Activated CD8-positive, alpha-beta T cell treated with anti-CD3 and anti-CD28 coated beads for 36 hours (primary cell): ENCODE results near the gene SERF2. TPM values are rescaled to one million over a fixed set of nuclear protein-coding genes. Genes with fewer than 3 reads are reported as not detected.
"Not testable (repeated sequence)": the region's sequence is repeated elsewhere in the genome, so short reads cannot be mapped to it uniquely, and the experiment has no call there.

Source experiments
- ATAC-seq: fragments of 200-7000 bp; cut with Tn5 transposase; one replicate; pipeline ENCODE4 v1.10.0; 2021; ENCODE audit warnings: mild to moderate bottlenecking, moderate library complexity
- CTCF ChIA-PET: fragments of 350-600 bp; sonication (Branson Sonifier 250); formaldehyde crosslinking; loops from one replicate; lab custom pipeline; 2021; ENCODE audit warnings: antibody characterized with exemption; lab: Charles Lee
- POLR2A ChIA-PET: fragments of 350-600 bp; sonication (Branson Sonifier 250); formaldehyde crosslinking; loops from one replicate; lab custom pipeline; 2021; ENCODE audit warnings: antibody characterized with exemption; lab: Charles Lee
- DNase-seq: peaks from one replicate; pipeline ENCODE4 v3.0.0-alpha.2; 2020
- H3K27ac Mint-ChIP-seq: one replicate; pipeline ENCODE4 v1.8.0; 2021; ENCODE audit warnings: mild to moderate bottlenecking, mixed read lengths
- H3K27me3 Mint-ChIP-seq: one replicate; pipeline ENCODE4 v1.8.0; 2021; ENCODE audit warnings: mixed read lengths
- H3K36me3 Mint-ChIP-seq: one replicate; pipeline ENCODE4 v1.8.0; 2021; ENCODE audit warnings: low read depth, mixed read lengths
- H3K4me1 Mint-ChIP-seq: one replicate; pipeline ENCODE4 v1.8.0; 2021; ENCODE audit warnings: low read depth, mixed read lengths
- H3K4me3 Mint-ChIP-seq: one replicate; pipeline ENCODE4 v1.8.0; 2021; ENCODE audit warnings: mild to moderate bottlenecking, moderate library complexity, mixed read lengths
- H3K9me3 Mint-ChIP-seq: one replicate; pipeline ENCODE4 v1.8.0; 2021; ENCODE audit warnings: mixed read lengths
- intact Hi-C: fragments of 100-400 bp; cut with micrococcal nuclease; formaldehyde crosslinking; loops from one replicate; pipeline ENCODE4 v1.10.0; 2022
- total RNA-seq, 2 experiments: library from RNA; stranded (reverse); gene quantifications; one replicate each; pipeline ENCODE4 v1.2.3, GENCODE V29; 2021
- TF ChIP-seq, protein P1 (sequence below): fragments of 200-600 bp; IDR thresholded peaks from one replicate; pipeline ENCODE4 v1.8.0; 2022; ENCODE audit warnings: antibody characterized with exemption, mild to moderate bottlenecking

SERF2 gene
- 100 to 1,000 TPM; 775 to 810 TPM for total RNA-seq

- peak; percentile 97 for ATAC-seq
- Mint-ChIP-seq H3K27me3 (no peaks in the 10 kb centered on the region), H3K36me3 (peaks cover 45% of the 10 kb centered on the region), H3K27ac (peak within 1 kb of the TSS; percentile 98), H3K4me3 (peak within 1 kb of the TSS; percentile 98), H3K4me1 (peaks cover 43% of the 10 kb centered on the region), H3K9me3 (no peaks in the 10 kb centered on the region)
- POLR2A ChIA-PET = interaction anchor here (0.9 to 2.8 kb wide), 10 partner anchors 9 to 45 kb away, joined by 3 to 30 read pairs (median 12); partner anchors contain the start of genes ELL3, HYPK, MFAP1 and SERINC4
- CTCF ChIA-PET = interaction anchor here (1.0 to 3.1 kb wide), 3 partner anchors 15 to 33 kb away, joined by 3 to 17 read pairs (median 3); partner anchors contain the start of genes ELL3 and MFAP1
- peak; percentile 100 for DNase-seq
- TF ChIP-seq, protein P1, sequence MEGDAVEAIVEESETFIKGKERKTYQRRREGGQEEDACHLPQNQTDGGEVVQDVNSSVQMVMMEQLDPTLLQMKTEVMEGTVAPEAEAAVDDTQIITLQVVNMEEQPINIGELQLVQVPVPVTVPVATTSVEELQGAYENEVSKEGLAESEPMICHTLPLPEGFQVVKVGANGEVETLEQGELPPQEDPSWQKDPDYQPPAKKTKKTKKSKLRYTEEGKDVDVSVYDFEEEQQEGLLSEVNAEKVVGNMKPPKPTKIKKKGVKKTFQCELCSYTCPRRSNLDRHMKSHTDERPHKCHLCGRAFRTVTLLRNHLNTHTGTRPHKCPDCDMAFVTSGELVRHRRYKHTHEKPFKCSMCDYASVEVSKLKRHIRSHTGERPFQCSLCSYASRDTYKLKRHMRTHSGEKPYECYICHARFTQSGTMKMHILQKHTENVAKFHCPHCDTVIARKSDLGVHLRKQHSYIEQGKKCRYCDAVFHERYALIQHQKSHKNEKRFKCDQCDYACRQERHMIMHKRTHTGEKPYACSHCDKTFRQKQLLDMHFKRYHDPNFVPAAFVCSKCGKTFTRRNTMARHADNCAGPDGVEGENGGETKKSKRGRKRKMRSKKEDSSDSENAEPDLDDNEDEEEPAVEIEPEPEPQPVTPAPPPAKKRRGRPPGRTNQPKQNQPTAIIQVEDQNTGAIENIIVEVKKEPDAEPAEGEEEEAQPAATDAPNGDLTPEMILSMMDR = no peak
- intact Hi-C loops = no loop called here
Observed at GRCh38 chr15:43791993-43792760, at the start of gene SERF2. TSS of gene SERF2 (plus strand) at chr15:43792320. CDS start at chr15:43792377, 57 bp downstream.

DNA sequence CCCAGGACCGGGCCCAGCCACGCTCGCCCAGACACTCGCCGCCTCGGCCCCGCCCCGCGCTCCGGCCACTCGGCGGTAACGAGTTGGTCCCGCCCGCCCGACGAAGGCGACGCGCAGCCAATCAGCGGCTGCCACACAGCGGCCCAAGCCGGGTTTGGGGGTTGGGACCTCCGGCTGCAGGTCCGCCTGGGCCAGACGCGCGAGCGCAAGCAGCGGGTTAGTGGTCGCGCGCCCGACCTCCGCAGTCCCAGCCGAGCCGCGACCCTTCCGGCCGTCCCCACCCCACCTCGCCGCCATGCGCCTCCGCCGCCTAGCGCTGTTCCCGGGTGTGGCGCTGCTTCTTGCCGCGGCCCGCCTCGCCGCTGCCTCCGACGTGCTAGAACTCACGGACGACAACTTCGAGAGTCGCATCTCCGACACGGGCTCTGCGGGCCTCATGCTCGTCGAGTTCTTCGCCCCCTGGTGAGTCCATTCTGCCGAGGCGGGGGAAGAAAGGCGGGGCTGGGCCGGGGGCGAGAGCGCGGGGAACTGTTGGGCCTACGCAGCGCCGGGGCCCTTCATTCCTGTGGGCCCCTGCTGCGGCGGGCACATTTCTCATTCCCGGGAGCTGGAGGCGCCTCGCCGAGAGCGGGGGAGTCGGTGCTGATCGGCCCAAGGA lies 45.7 kb upstream of the SERF2 start, which contains the start of gene PDIA3:
TSS of gene PDIA3 (plus strand) at position 194 of the 658 bp plus-strand sequence. CDS start at position 296, 102 bp downstream.
- ChIA-PET POLR2A (interaction anchor here (0.7 to 1.6 kb wide), 11 partner anchors 8 to 1164 kb away, joined by 3 to 10 read pairs (median 3); partner anchors contain the start of genes ELL3, HYPK, MFAP1 and SERF2), CTCF (interaction anchor here (0.8 to 1.4 kb wide), 3 partner anchors 24 to 370 kb away, joined by 3 to 5 read pairs (median 4); partner anchors contain the start of gene ELL3)
- Mint-ChIP-seq H3K4me1 (peaks cover 21% of the 10 kb centered on the region), H3K4me3 (peak within 1 kb of the TSS; percentile 96), H3K27ac (peak within 1 kb of the TSS; percentile 98), H3K36me3 (peaks cover 23% of the 10 kb centered on the region)
- TF ChIP-seq, protein P1 = peak; percentile 19
- peak; percentile 84 for ATAC-seq
- H3K9me3 Mint-ChIP-seq, H3K27me3 Mint-ChIP-seq, intact Hi-C loops: not testable (repeated sequence)
- peak; percentile 90 for DNase-seq

DNA sequence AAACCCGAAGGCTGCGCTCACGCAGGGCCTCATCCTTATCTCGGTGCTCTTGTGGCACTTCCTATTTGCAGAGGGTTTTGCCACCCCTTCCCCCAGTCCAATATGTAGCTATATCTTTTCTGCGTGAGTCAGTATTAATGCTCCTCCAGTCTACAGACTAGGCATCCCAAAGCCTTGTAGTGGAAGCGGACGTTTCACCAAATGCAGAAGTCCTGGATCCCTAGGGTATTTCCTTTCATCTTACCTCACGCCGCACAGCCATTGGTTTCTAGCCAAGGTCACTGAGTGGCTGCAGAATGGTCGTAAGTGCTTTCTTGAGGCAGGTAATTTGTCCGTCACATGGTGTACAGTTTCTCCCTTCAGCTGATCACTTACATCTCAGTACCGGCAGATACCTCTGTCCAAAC lies 45.2 kb upstream of the SERF2 start:
- Mint-ChIP-seq H3K4me3 (peak overlapping the region; percentile 96), H3K27ac (peak overlapping the region; percentile 98), H3K4me1 (peaks cover 27% of the 10 kb centered on the region), H3K36me3 (peaks cover 28% of the 10 kb centered on the region)
- H3K9me3 Mint-ChIP-seq, intact Hi-C loops, H3K27me3 Mint-ChIP-seq, CTCF ChIA-PET: not testable (repeated sequence)
- peak; percentile 18 for ATAC-seq
- peak; percentile 46 for DNase-seq
- POLR2A ChIA-PET = interaction anchor here (0.8 to 1.6 kb wide), 5 partner anchors 18 to 85 kb away, joined by 3 to 4 read pairs (median 3); partner anchors contain the start of genes HYPK, MFAP1, SERF2 and SERINC4

DNA sequence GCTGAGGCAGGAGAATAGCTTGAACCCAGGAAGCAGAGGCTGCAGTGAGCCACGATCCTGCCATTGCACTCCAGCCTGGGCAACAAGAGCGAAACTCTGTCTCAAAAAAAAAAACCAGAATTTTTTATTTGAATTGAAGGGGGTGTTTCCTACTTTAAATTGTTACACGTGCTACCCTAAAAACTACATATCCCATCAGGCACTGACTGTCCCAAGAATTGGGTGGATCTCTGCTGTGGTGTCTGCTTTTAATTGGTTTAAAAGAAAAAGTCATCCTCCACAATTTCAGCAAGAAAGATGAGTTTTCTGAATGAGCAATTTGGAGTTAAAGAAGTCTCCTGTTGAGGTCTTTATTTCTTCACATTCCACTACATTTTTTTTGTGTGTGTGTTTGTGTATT lies 43.7 kb upstream of the SERF2 start:
- Mint-ChIP-seq H3K9me3 (no peaks in the 10 kb centered on the region), H3K27ac (peak overlapping the region; percentile 85), H3K27me3 (no peaks in the 10 kb centered on the region), H3K4me1 (peaks cover 39% of the 10 kb centered on the region), H3K36me3 (peaks cover 37% of the 10 kb centered on the region), H3K4me3 (peak overlapping the region; percentile 96)
- intact Hi-C loops = no loop called here
- DNase-seq (peak; percentile 26), ATAC-seq (peak; percentile 15)
- ChIA-PET POLR2A (interaction anchor here (0.9 to 1.8 kb wide), 2 partner anchors 8 to 79 kb away, joined by 3 to 5 read pairs; no protein-coding TSS in a partner anchor), CTCF (interaction anchor here (1.5 kb wide), 1 partner anchor 308 kb away, joined by 4 read pairs; no protein-coding TSS in a partner anchor)
- TF ChIP-seq, protein P1 = no peak
